Peyer's patch (tissue), 4 donors: ENCODE data around the gene ZNF615. TPM values are rescaled to one million over a fixed set of nuclear protein-coding genes. Genes with fewer than 3 reads are reported as not detected.
"Not testable (repeated sequence)": the region's sequence is repeated elsewhere in the genome, so short reads cannot be mapped to it uniquely, and the experiment has no call there.

ENCODE experiments used
- DNase-seq, 3 donors: peaks; one replicate each; pipeline ENCODE4 v3.0.0-alpha.2; 2017 to 2019
- H3K27ac ChIP-seq, 4 donors: fragments of 200-600 bp; sonication (generic); one replicate each; pipeline ENCODE4 v1.5.1; 2016 to 2019
- H3K27me3 ChIP-seq, 2 donors: fragments of 200-600 bp; sonication (generic); one replicate each; pipeline ENCODE4 v1.5.1; 2019
- H3K36me3 ChIP-seq, 3 donors: fragments of 200-600 bp; sonication (generic); one replicate each; pipeline ENCODE4 v1.5.1; 2016 to 2019
- H3K4me1 ChIP-seq, 4 donors: fragments of 200-600 bp; sonication (generic); one replicate each; pipeline ENCODE4 v1.5.1; 2016 to 2019
- H3K4me3 ChIP-seq, 4 donors: fragments of 200-600 bp; sonication (generic); 1 replicate in 3 of 4; 2 replicates in 1 of 4; pipeline ENCODE4 v1.5.1; 2016 to 2019; ENCODE audit warnings: mild to moderate bottlenecking in 1 of 4
- H3K9me3 ChIP-seq, 4 donors: fragments of 200-600 bp; sonication (generic); one replicate each; pipeline ENCODE4 v1.5.1; 2016 to 2019; ENCODE audit warnings: mild to moderate bottlenecking in 1 of 4
- POLR2A ChIP-seq, 2 donors: fragments of 450-650 bp; IDR thresholded peaks; one replicate each; pipeline ENCODE4 v1.5.1; 2017; ENCODE audit warnings: antibody characterized with exemption in 2 of 2, mild to moderate bottlenecking in 2 of 2, moderate library complexity in 2 of 2
- total RNA-seq, 4 donors: library from RNA; depleted of rRNA; stranded (reverse); fragments of >200 nt; gene quantifications; one replicate each; pipeline ENCODE4 v1.1.0, GENCODE V29; 2016
- TF ChIP-seq, protein P1 (sequence below), 6 experiments: fragments of 450-650 bp in 4 of 6; fragments of 200-600 bp in 2 of 6; sonication (generic) in 1 of 6; IDR thresholded peaks; one replicate each; pipeline ENCODE4 v1.5.1; 2017 to 2019; ENCODE audit warnings: antibody characterized with exemption in 6 of 6, mild to moderate bottlenecking in 3 of 6, moderate library complexity in 1 of 6

ZNF615 gene
- total RNA-seq, 4 donors from 2014 or later, result 6.5 to 14.0 (median 10.0) TPM

DNA sequence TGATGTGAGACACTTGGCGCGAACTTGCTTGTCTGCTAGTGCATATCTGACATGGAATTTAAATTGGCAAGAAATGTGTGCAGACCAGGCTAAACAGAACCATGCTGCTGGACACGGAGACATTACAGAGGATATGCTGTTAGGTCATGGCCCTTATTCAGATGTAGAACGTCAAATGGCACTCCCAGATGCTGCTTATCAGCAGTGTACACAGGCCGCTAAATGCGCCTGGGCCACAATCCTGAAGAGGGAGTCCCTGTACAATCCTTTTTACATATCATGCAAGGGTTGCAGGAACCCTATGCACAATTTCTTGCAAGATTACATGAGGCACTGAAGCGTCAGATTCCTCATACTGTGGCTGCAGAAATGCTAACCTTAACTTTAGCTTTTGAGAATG is 30.7 kb downstream of the ZNF615 start:
- Histone ChIP-seq H3K9me3 (peaks cover 0 to 94% (median 37%) of the 10 kb centered on the region in 4 donors), H3K36me3 (peaks cover 0 to 67% (median 0%) of the 10 kb centered on the region in 3 donors), H3K4me1 (no peaks in the 10 kb centered on the region), H3K4me3 (no peak overlapping the region), H3K27me3 (no peaks in the 10 kb centered on the region), H3K27ac (no peak overlapping the region)
- no peak for TF ChIP-seq POLR2A (IDR thresholded peaks at IDR 0.05)
- TF ChIP-seq, protein P1, sequence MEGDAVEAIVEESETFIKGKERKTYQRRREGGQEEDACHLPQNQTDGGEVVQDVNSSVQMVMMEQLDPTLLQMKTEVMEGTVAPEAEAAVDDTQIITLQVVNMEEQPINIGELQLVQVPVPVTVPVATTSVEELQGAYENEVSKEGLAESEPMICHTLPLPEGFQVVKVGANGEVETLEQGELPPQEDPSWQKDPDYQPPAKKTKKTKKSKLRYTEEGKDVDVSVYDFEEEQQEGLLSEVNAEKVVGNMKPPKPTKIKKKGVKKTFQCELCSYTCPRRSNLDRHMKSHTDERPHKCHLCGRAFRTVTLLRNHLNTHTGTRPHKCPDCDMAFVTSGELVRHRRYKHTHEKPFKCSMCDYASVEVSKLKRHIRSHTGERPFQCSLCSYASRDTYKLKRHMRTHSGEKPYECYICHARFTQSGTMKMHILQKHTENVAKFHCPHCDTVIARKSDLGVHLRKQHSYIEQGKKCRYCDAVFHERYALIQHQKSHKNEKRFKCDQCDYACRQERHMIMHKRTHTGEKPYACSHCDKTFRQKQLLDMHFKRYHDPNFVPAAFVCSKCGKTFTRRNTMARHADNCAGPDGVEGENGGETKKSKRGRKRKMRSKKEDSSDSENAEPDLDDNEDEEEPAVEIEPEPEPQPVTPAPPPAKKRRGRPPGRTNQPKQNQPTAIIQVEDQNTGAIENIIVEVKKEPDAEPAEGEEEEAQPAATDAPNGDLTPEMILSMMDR (IDR thresholded peaks at IDR 0.05), result no peak
- no peak for DNase-seq

GRCh38 chr19:51976852-51977251 is 31.2 kb downstream of the ZNF615 start:
- Histone ChIP-seq H3K27me3 (no peaks in the 10 kb centered on the region), H3K9me3 (peaks cover 0 to 96% (median 39%) of the 10 kb centered on the region in 4 donors), H3K27ac (no peak overlapping the region), H3K4me1 (no peaks in the 10 kb centered on the region), H3K4me3 (no peak overlapping the region), H3K36me3 (peaks cover 0 to 72% (median 0%) of the 10 kb centered on the region in 3 donors)
- TF ChIP-seq, protein P1 (IDR thresholded peaks at IDR 0.05), result no peak
- no peak for TF ChIP-seq POLR2A (IDR thresholded peaks at IDR 0.05)
- no peak for DNase-seq

GRCh38 chr19:51975787-51976186 is 32.2 kb downstream of the ZNF615 start:
- H3K4me1 ChIP-seq, H3K4me3 ChIP-seq, H3K27me3 ChIP-seq, H3K27ac ChIP-seq, DNase-seq: not testable (repeated sequence)
- Histone ChIP-seq H3K36me3 (peaks cover 0 to 72% (median 7%) of the 10 kb centered on the region in 3 donors), H3K9me3 (peaks cover 0 to 97% (median 43%) of the 10 kb centered on the region in 4 donors)

DNA sequence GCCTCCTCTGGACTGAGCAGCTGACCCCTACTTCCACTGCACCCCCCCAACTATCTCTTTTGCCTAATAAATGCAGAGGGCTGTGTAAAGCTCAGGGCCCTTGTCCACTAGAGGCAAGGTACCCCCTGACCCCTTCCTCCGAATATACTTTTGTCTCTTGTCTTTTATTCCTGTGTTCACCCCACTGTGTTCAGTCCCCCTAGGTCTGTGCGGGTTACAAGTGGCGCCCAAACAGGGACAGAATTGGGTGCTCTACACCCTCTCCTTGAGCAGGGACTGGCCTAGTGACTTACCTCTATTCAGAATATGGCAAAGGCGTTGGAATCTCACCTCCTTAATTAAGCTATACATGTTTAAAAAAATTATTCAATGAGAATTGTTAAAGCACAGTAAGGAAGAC is 36.4 kb downstream of the ZNF615 start:
- DNase-seq, result no peak
- Histone ChIP-seq H3K36me3 (peaks cover 0 to 91% (median 18%) of the 10 kb centered on the region in 3 donors), H3K4me1 (no peaks in the 10 kb centered on the region), H3K4me3 (no peak overlapping the region), H3K9me3 (peaks cover 0 to 100% (median 50%) of the 10 kb centered on the region in 4 donors), H3K27me3 (no peaks in the 10 kb centered on the region), H3K27ac (no peak overlapping the region)
- TF ChIP-seq POLR2A (IDR thresholded peaks at IDR 0.05), result no peak
- TF ChIP-seq, protein P1 (IDR thresholded peaks at IDR 0.05), result no peak

DNA sequence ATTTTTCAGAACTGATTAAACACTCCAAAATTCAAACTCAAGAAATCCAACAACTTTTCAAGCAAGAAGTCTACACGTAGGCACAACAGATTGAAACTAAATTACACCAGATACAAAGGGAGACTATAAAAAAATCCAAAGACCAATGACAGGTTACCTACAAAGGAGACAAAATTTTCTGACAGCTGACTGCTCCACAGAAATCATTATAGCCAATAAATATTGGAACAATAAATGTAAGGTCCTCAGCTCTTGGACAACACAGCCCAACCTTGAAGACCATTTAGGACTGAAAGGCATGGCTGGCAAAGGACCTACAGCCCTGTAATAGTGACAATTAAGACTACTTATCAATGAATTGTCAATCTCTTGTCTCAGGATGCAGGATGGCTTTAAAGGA is 37.3 kb downstream of the ZNF615 start:
- no peak overlapping the region for H3K4me3 ChIP-seq
- no peak for DNase-seq
- peaks cover 0 to 100% (median 50%) of the 10 kb centered on the region in 4 donors for H3K9me3 ChIP-seq
- no peaks in the 10 kb centered on the region for H3K4me1 ChIP-seq
- H3K27ac ChIP-seq, result no peak overlapping the region
- H3K36me3 ChIP-seq, result peaks cover 0 to 98% (median 23%) of the 10 kb centered on the region in 3 donors
- H3K27me3 ChIP-seq, result no peaks in the 10 kb centered on the region
- TF ChIP-seq, protein P1 (IDR thresholded peaks at IDR 0.05), result no peak
- no peak for TF ChIP-seq POLR2A (IDR thresholded peaks at IDR 0.05)

DNA sequence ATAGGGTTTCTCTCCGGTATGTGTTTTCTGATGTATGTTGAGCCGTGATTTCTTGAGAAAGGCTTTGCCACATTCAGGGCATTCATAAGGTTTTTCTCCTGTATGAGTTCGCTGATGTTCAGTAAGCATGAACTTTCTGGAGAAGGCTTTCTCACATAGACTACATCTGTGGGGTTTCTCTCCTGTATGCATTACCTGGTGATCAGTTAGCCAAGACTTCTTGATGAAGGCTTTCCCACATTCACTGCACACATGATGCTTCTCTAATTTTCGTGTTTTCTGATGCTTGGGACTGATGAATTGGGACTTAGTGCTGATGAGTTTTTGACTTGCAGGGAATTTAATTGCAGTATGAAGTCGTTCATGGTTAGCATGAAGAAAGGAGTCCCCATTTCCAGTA is 42.4 kb downstream of the ZNF615 start:
- no peak overlapping the region for H3K27ac ChIP-seq
- TF ChIP-seq POLR2A (IDR thresholded peaks at IDR 0.05), result no peak
- TF ChIP-seq, protein P1 (IDR thresholded peaks at IDR 0.05), result no peak
- no peak for DNase-seq
- H3K9me3 ChIP-seq, result peaks cover 0 to 90% (median 35%) of the 10 kb centered on the region in 4 donors
- no peaks in the 10 kb centered on the region for H3K4me1 ChIP-seq
- peaks cover 0 to 74% (median 25%) of the 10 kb centered on the region in 3 donors for H3K36me3 ChIP-seq
- no peaks in the 10 kb centered on the region for H3K27me3 ChIP-seq
- H3K4me3 ChIP-seq, result no peak overlapping the region

GRCh38 chr19:51960621-51961233 is 47.3 kb downstream of the ZNF615 start:
- H3K27me3 ChIP-seq, H3K4me3 ChIP-seq, H3K4me1 ChIP-seq, DNase-seq, H3K27ac ChIP-seq: not testable (repeated sequence)
- peaks cover 0 to 70% (median 19%) of the 10 kb centered on the region in 4 donors for H3K9me3 ChIP-seq
- peaks cover 0 to 26% (median 9%) of the 10 kb centered on the region in 3 donors for H3K36me3 ChIP-seq
